Neural progenitor cell (in vitro differentiated cells): ENCODE measurements around the gene BTBD9.

ENCODE experiments used
- EZH2 ChIP-seq: fragments of 200-600 bp; sonication (generic); IDR thresholded peaks from 2 replicates; pipeline ENCODE4 v1.6.1; 2017; ENCODE audit warnings: antibody characterized with exemption, mild to moderate bottlenecking, moderate library complexity
- EZH2phosphoT487 ChIP-seq: fragments of 200-600 bp; sonication (generic); IDR thresholded peaks from 2 replicates; pipeline ENCODE4 v1.6.1; 2017; ENCODE audit warnings: antibody characterized with exemption
- TF ChIP-seq, protein P1 (sequence below): fragments of 200-600 bp; sonication (generic); IDR thresholded peaks from 2 replicates; pipeline ENCODE4 v1.5.1; 2017; ENCODE audit warnings: antibody characterized with exemption, mild to moderate bottlenecking

DNA sequence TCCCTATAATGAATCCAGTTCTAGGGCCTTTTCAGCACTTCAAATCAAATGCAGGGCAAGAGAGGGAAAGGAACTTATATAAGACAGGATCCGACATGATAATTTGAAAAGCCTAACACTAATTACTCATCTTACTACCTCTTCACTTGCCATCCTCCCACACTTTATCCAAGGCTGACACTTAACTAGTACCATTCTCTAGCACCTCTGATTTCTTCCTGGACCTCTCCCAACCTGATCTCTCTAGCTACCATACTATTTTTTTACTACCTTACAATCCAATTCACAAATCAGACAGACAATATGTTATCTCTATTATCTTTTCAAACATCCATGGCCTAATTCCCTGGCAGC is 50.4 kb downstream of the BTBD9 start:
- TF ChIP-seq, protein P1, sequence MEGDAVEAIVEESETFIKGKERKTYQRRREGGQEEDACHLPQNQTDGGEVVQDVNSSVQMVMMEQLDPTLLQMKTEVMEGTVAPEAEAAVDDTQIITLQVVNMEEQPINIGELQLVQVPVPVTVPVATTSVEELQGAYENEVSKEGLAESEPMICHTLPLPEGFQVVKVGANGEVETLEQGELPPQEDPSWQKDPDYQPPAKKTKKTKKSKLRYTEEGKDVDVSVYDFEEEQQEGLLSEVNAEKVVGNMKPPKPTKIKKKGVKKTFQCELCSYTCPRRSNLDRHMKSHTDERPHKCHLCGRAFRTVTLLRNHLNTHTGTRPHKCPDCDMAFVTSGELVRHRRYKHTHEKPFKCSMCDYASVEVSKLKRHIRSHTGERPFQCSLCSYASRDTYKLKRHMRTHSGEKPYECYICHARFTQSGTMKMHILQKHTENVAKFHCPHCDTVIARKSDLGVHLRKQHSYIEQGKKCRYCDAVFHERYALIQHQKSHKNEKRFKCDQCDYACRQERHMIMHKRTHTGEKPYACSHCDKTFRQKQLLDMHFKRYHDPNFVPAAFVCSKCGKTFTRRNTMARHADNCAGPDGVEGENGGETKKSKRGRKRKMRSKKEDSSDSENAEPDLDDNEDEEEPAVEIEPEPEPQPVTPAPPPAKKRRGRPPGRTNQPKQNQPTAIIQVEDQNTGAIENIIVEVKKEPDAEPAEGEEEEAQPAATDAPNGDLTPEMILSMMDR = no peak
- TF ChIP-seq EZH2phosphoT487 (no peak), EZH2 (no peak)
